Loucy (cell line): ENCODE results near the gene RTEL1.

Experiments used
- CTCF ChIP-seq: fragments of 200-600 bp; sonication (generic); conservative IDR thresholded peaks from 2 replicates; pipeline ENCODE4 v1.5.1; 2014; ENCODE audit warnings: mild to moderate bottlenecking, antibody characterized with exemption, low read length
- EZH2phosphoT487 ChIP-seq: fragments of 200-600 bp; IDR thresholded peaks from 2 replicates; pipeline ENCODE4 v1.6.1; 2018; ENCODE audit warnings: antibody characterized with exemption, mild to moderate bottlenecking, moderate library complexity, borderline replicate concordance

- no peak for TF ChIP-seq CTCF
- no peak for TF ChIP-seq EZH2phosphoT487
Measured at GRCh38 chr20:63642527-63643247, 15.4 kb upstream of the RTEL1 start.
